Fibroblast of the conjunctiva (primary cell): ENCODE results near the gene PRKCE.

Experiments
- DNase-seq: peaks from one replicate; pipeline ENCODE4 v3.0.0-alpha.2; 2010; ENCODE audit warnings: low read depth

Gene PRKCE

GRCh38 chr2:46077522-46078107 is 426.1 kb downstream of the PRKCE start:
- no peak for DNase-seq

- DNase-seq, result no peak
Observed at GRCh38 chr2:46079985-46080560, 428.6 kb downstream of the PRKCE start.

DNA sequence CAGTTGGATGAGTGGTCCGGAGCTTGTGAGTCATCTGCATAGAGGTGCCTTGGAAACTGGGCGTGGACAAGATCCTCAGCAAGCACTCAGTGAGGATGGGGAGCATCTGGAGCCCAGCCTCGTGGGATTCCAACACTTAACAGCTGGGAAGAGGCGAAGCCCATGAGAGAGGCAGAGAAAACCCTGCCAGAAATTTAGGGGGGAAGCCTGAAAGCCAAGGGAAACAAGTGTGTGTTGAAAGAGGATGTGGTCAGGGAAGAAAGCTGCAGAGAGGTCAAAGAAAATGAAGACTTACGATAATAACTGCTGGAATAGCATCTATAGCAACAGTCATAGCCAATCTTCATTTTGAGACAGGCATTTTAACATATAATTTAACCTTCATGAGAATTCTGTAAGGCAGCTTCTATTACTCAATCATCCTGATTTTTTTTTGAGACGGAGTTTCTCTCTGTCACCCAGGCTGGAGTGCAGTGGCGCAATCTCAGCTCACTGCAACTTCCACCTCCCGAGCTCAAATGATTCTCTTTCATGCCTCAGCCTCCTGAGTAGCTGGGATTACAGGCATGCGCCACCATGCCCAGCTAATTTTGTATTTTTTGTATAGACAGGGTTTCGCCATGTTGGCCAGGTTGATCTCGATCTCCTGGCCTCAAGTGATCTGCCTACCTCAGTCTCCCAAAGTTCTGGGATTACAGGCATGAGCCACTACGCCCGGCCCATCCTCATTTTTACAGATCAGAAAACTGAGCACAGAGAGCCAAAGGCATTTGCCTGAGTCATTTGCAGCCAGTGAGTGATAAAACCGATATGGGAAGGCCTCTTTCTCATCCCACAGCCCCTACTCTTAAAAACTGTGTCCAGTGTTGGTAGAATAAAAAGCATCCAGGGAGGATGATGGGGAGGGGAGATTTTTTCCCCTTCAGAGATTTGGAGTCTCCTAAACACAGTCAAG is 431.3 kb downstream of the PRKCE start:
- peak; percentile 94 for DNase-seq

DNA sequence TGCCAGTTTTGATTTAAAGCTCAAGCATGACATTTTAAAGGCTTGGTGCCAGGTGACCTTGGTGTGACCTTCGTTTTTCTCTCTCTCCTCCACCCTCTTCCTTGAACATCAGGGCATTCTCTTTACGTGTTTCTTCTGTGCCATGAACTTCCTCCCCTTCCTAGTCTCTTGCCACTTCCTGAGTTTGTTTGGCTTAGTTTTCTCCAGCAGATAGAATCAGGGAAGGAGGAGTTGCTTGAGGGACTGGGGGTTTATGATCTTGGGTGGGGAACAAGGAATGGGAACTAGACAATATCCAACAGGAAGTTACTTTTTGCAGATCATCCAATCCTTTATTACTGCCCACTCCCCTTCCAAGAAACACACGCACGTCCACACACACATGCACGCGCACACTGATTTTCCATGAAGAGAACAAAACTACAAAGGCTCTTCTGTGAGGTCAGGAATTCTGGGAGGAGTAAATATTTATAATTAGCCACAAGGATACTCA is 435.1 kb downstream of the PRKCE start:
- no peak for DNase-seq

DNA sequence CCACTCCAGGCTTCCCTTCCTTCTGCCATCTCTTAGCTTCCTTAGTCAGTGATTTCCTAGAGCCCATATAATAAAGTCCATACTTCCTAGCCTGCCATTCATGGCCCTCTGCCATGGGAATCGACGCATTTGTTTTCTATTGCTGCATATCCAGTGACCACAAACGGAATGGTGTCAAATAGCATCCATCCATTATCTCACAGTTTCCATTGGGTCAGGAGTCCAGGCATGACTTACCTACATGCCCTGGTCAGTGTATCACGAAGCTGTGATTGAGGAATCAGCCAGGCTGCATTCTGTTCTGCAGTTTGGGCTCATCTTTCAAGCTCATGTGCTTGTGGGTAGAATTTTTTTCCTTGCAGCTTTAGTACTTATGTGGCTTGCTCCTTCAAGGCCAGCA is 436.0 kb downstream of the PRKCE start:
- DNase-seq, result no peak

- no peak for DNase-seq
Observed at GRCh38 chr2:46091004-46091403, 439.5 kb downstream of the PRKCE start.

DNA sequence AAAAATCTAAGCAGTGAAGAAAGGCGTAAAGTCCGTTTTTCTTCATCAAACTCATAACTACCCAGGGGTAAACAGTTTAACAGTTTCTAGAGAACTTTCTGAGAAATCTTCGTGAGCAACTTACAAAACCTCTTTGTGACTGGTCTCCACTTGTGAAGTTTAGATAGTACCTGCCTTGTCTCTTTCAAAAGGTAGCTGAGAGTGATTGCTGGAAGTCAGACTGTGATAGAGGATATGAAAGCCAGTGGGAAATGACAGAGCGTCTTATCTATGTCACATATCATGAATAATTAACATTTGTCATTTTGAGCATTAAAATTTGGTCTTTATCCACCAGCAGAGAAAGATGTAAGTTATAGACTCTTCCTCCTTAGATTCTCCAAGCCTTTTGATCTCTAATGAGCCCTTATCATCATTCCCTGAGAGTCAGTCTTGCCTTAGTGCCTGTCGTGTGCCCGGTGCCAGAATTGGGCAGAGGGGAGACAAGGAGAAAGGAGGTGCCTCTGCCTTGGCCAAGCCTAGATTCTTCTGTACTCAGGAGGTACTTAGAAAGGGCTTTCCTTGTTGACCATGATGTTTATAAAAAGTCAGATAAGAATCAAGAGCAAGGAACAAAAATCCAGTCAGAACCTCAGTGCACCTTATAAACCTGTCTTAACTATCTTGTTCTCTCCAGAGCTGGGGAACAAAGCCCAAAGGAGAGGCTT is 440.6 kb downstream of the PRKCE start:
- no peak for DNase-seq

DNA sequence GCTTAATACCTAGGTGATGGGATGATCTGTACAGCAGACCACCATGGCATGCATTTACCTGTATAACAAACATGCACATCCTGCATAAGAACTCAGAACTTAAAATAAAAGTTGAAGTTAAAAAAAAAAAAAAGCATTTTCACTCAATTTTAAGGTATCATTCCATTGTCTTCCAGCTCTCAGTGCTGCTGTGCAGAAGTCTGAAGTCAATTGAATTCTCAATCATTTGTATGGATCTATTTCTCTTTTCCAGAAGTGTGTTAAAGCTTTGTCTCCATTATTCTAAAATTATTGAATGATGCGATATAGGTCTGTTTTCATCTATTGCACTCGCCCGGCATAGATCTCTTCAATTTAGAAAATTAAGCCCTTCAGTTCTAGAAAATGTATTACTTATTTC is 443.2 kb downstream of the PRKCE start:
- DNase-seq, result no peak

DNA sequence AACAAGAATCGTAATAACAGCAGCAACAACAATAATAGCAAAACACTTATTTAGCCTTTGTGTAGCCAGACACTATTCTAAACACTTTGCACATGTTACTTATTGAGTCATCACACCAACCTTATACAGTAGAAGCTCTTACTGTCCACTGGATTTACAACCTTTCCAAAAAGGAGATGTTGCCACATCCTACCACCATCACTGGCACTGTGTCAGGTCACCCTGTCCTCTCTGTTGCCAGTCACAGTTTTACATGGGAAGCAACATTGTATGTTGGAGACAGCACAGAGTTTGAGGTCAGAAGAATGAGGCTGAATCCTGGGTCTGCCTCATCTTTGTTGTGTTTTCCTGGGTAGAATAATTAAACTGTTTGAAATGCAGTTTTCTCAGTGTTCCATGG is 444.4 kb downstream of the PRKCE start:
- no peak for DNase-seq

DNA sequence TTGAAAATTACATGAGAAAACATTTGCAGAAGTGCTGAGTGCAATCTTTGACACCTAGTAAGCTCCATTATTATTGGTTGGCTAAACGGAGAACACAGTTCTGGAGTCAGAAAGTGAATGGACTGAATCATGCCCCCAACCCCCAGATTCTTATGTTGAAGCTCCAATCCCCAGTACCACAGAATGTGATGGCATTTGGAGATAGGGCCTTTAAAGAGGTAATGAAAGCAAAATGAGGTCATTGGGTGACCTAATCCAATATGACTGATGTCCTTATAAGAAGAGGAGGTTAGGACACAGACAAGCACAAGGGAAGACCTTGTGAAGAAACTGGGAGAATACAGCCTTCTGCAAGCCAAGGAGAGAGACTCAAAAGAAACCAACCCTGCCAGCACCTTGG is 444.8 kb downstream of the PRKCE start:
- no peak for DNase-seq

GRCh38 chr2:46097714-46098480 is 446.4 kb downstream of the PRKCE start:
- peak; percentile 94 for DNase-seq

DNA sequence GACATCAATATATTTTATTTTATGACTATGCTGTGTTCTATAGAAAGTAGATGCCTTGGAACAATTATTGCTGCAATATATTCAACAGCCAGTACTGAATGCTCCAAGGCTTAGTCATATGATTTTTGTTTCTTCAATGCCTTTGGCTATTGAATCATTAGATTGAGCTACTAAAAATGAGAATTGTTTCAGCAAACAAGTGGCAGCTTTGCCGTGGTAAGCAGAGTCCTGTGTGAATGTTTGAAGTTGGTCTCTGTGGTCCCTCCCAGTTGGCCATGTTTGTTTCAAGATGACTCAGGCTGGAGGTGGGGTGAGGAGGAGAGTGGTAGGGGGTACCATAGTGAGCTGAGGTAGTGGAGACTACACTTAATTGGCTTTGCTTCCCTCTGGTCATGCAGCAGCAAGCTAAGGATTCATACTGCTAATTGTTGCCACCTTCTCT is 447.2 kb downstream of the PRKCE start:
- peak; percentile 76 for DNase-seq

- DNase-seq, result no peak
Observed at GRCh38 chr2:46101557-46102220, 450.2 kb downstream of the PRKCE start.

- DNase-seq, result no peak
Observed at GRCh38 chr2:46106690-46107089, 455.2 kb downstream of the PRKCE start.

GRCh38 chr2:46114996-46115395 is 463.5 kb downstream of the PRKCE start:
- no peak for DNase-seq

DNA sequence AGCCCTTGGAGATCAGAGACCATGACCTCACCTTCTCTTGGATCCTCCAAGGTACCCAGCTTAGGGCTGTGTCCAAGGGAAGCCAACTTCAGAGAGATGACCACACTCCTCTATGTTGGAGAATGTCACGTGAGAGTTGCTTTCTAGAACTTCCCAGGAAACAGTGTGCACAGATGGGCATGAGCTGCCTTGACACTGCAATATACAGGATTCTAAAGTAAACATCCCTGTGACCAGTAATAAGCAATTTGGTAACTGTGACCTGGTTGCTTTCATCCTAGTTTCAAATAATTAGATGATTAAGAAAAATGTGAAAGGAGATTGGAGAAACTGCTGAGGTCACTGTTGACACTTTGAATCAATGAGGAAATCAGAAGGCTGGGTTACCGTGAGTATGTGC is 464.7 kb downstream of the PRKCE start:
- no peak for DNase-seq

- DNase-seq, result no peak
Observed at GRCh38 chr2:46116553-46116991, 465.1 kb downstream of the PRKCE start.

DNA sequence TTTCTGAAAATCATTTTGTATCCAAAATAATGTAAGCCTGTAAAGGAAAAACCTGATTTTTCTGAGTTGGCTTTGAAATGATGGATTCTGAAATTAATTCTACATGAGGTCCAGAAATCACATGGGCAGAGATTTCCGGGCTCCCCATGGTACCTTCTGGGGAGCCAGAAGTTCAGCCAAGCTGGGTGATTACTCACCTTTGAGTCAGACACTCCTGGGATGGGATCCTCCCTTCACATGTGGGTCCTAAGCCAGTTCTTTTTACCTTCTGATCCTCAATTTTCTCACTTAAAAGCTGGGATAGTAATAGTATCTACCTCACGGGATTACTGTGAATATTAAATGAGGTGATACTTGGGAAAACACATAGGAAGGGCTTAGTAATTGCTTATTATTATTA is 465.9 kb downstream of the PRKCE start:
- DNase-seq, result no peak

- DNase-seq, result no peak
Observed at GRCh38 chr2:46117994-46118393, 466.5 kb downstream of the PRKCE start.

GRCh38 chr2:46118656-46119371 is 467.3 kb downstream of the PRKCE start:
- DNase-seq, result no peak
